Activated naive CD8-positive, alpha-beta T cell treated with anti-CD3 and anti-CD28 coated beads, Interleukin-2, amount 10 ng/mL, durations not matched to agents 7 days and 5 days (primary cell): Measurements from ENCODE around the gene TMEFF2. TPM values are rescaled to one million over a fixed set of nuclear protein-coding genes. Genes with fewer than 3 reads are reported as not detected.
"Not testable (repeated sequence)": the region's sequence is repeated elsewhere in the genome, so short reads cannot be mapped to it uniquely, and the experiment has no call there.

ENCODE experiments used
- ATAC-seq: fragments of 150-1000 bp; cut with Tn5 transposase; one replicate; pipeline ENCODE4 v1.10.0; 2021; ENCODE audit warnings: low read depth, moderate library complexity
- POLR2A ChIA-PET: fragments of 350-600 bp; sonication (Branson Sonifier 250); formaldehyde crosslinking; loops from one replicate; lab custom pipeline; 2021; ENCODE audit warnings: antibody characterized with exemption; lab: Charles Lee
- DNase-seq: peaks from one replicate; pipeline ENCODE4 v3.0.0; 2021
- H3K27ac Mint-ChIP-seq: one replicate; pipeline ENCODE4 v1.8.0; 2022; ENCODE audit warnings: mild to moderate bottlenecking, mixed read lengths
- H3K27me3 Mint-ChIP-seq: one replicate; pipeline ENCODE4 v1.8.0; 2022; ENCODE audit warnings: mild to moderate bottlenecking, moderate library complexity, mixed read lengths
- H3K36me3 Mint-ChIP-seq: one replicate; pipeline ENCODE4 v1.8.0; 2021; ENCODE audit warnings: mild to moderate bottlenecking, mixed read lengths
- H3K4me1 Mint-ChIP-seq: one replicate; pipeline ENCODE4 v1.8.0; 2021; ENCODE audit warnings: mixed read lengths
- H3K4me3 Mint-ChIP-seq: one replicate; pipeline ENCODE4 v1.8.0; 2022; ENCODE audit warnings: mild to moderate bottlenecking, moderate library complexity, mixed read lengths
- H3K9me3 Mint-ChIP-seq: one replicate; pipeline ENCODE4 v1.8.0; 2021; ENCODE audit warnings: mixed read lengths
- total RNA-seq, 2 experiments: library from RNA; stranded (reverse); gene quantifications; one replicate each; pipeline ENCODE4 v1.2.3, GENCODE V29; 2021

Gene TMEFF2
- total RNA-seq, 2 experiments from 2014 or later, result not detected

- DNase-seq (no peak), ATAC-seq (no peak)
- POLR2A ChIA-PET, result no interaction called here
- no peaks in the 10 kb centered on the region for H3K36me3 Mint-ChIP-seq
- peaks cover 13% of the 10 kb centered on the region for H3K27me3 Mint-ChIP-seq
- no peak overlapping the region for H3K4me3 Mint-ChIP-seq
- no peaks in the 10 kb centered on the region for H3K4me1 Mint-ChIP-seq
- no peaks in the 10 kb centered on the region for H3K9me3 Mint-ChIP-seq
- no peak overlapping the region for H3K27ac Mint-ChIP-seq
These were observed 267.3 kb downstream of the TMEFF2 start for GRCh38 chr2:191927319-191927867.

DNA sequence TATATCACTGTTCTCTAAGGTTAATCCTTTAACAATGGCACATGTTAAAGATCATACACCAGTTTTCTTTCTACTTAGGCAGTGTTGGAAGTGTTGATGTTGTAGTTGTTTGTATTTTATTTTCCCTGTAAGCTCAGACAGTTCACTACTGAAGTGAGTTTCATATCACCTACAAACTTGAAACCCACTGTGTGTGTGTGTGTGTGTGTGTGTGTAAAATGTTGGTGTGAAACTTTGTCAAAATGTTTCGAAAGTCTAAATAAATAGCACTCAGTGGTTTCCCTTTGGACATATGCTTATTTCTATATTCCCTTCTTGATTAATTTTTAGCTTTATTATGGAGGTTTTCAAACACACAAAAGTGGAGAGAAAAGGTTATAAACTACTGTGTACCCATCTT is 268.1 kb downstream of the TMEFF2 start:
- DNase-seq, result no peak
- H3K9me3 Mint-ChIP-seq, result no peaks in the 10 kb centered on the region
- H3K27me3 Mint-ChIP-seq, result peaks cover 13% of the 10 kb centered on the region
- POLR2A ChIA-PET, result no interaction called here
- no peaks in the 10 kb centered on the region for H3K4me1 Mint-ChIP-seq
- no peak for ATAC-seq
- H3K27ac Mint-ChIP-seq, result no peak overlapping the region
- H3K4me3 Mint-ChIP-seq, result no peak overlapping the region
- H3K36me3 Mint-ChIP-seq, result no peaks in the 10 kb centered on the region

DNA sequence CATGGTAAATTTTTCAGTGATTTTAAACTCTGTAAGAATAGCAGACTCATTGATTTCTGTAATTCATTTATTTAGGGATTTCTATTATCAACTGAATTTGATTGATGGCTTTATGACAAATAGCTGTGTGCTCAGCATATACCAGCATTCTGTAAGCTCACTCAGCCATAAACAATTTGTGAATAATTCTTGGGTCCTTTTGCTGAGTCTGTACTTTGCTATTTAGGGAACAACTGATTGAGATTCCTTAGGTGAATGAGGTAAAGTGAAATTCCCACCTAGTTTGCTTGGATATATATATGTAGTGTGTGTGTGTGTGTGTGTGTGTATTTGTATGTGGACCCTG is 271.1 kb downstream of the TMEFF2 start:
- no peak overlapping the region for H3K4me3 Mint-ChIP-seq
- H3K9me3 Mint-ChIP-seq, result no peaks in the 10 kb centered on the region
- no peaks in the 10 kb centered on the region for H3K36me3 Mint-ChIP-seq
- DNase-seq (no peak), ATAC-seq (no peak)
- POLR2A ChIA-PET, result no interaction called here
- no peaks in the 10 kb centered on the region for H3K4me1 Mint-ChIP-seq
- peaks cover 13% of the 10 kb centered on the region for H3K27me3 Mint-ChIP-seq
- no peak overlapping the region for H3K27ac Mint-ChIP-seq

DNA sequence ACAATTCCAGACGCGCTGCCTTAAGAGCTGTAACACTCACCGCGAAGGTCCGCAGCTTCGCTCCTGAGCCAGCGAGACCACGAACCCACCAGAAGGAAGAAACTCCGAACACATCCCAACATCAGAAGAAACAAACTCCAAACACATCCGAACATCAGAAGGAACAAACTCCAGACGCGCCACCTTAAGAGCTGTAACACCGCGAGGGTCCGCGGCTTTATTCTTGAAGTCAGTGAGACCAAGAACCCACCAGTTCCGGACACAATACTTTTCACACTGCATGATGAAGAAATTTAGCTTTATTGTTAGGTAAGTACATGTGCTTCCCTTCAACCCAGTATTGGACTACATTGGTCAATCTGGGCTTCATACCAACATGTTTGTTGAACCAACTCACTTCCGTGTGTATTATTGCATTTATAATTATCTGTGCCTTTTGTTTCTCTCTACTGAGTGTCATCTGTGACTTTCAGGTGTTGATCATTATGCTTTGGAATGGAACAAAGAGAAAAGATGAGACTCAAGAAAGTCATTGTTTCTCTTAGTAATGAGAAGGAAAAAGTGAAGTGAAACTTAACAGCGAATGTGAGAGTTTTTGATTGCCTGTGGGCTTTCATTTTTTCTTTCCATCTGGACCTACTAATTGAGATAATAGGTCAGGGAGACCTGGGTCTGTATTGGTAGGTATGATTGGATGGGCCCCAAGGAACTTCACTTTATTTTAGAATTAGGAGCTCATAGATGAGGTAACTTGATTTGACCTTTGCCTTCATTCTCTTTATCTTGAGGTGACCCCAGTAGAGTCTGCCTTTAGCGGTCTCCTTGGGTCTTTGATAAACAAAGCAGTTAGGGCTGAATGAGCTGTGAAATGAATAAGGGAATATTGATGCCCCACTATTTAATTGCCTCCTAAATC is 271.7 kb downstream of the TMEFF2 start:
- H3K4me1 Mint-ChIP-seq, result no peaks in the 10 kb centered on the region
- no peaks in the 10 kb centered on the region for H3K9me3 Mint-ChIP-seq
- peaks cover 13% of the 10 kb centered on the region for H3K27me3 Mint-ChIP-seq
- DNase-seq (no peak), ATAC-seq (no peak)
- POLR2A ChIA-PET, result no interaction called here
- H3K36me3 Mint-ChIP-seq, result no peaks in the 10 kb centered on the region
- H3K27ac Mint-ChIP-seq, result no peak overlapping the region
- no peak overlapping the region for H3K4me3 Mint-ChIP-seq

GRCh38 chr2:191921650-191922049 is 273.1 kb downstream of the TMEFF2 start:
- POLR2A ChIA-PET, H3K9me3 Mint-ChIP-seq, ATAC-seq: not testable (repeated sequence)

GRCh38 chr2:191920502-191920901 is 274.2 kb downstream of the TMEFF2 start:
- POLR2A ChIA-PET, result no interaction called here

More at GRCh38 chr2:191921650-191922049, 273.1 kb downstream of the TMEFF2 start:
- H3K27ac Mint-ChIP-seq, H3K4me1 Mint-ChIP-seq, H3K36me3 Mint-ChIP-seq, H3K27me3 Mint-ChIP-seq, DNase-seq, H3K4me3 Mint-ChIP-seq: not testable (repeated sequence)

GRCh38 chr2:191917967-191918651 is 276.6 kb downstream of the TMEFF2 start:
- H3K27me3 Mint-ChIP-seq, result peaks cover 4% of the 10 kb centered on the region
- H3K9me3 Mint-ChIP-seq, result no peaks in the 10 kb centered on the region
- H3K27ac Mint-ChIP-seq, result no peak overlapping the region
- POLR2A ChIA-PET, result no interaction called here
- DNase-seq, result no peak
- H3K4me1 Mint-ChIP-seq, result no peaks in the 10 kb centered on the region
- no peaks in the 10 kb centered on the region for H3K36me3 Mint-ChIP-seq
- ATAC-seq, result no peak
- no peak overlapping the region for H3K4me3 Mint-ChIP-seq

More at GRCh38 chr2:191920502-191920901, 274.2 kb downstream of the TMEFF2 start:
- Mint-ChIP-seq H3K4me1 (no peaks in the 10 kb centered on the region), H3K27me3 (peaks cover 7% of the 10 kb centered on the region), H3K27ac (no peak overlapping the region), H3K4me3 (no peak overlapping the region), H3K9me3 (no peaks in the 10 kb centered on the region), H3K36me3 (no peaks in the 10 kb centered on the region)
- ATAC-seq (no peak), DNase-seq (no peak)

DNA sequence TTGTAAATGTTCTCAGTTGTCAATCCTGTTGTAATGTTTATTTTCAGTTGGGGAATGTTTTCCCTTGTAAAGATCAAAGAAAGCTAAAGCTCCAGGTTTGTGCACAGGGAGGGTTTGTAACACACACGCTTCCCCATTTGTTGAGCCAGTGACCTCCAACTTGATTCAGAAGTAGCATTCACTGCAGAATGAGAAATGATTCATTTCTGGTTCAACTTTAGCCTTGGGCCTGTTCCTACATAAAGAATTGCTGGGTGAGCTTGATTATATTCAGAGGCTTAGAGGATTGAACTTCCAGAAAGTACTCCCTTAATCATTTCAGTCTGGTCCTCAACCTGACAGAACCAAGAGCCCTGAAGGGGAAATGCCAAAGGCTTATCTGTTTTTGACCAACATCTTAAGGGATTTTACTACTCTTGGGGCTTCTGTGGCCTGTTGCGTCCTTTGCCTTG is 277.3 kb downstream of the TMEFF2 start:
- Mint-ChIP-seq H3K27me3 (peaks cover 3% of the 10 kb centered on the region), H3K4me1 (no peaks in the 10 kb centered on the region), H3K4me3 (no peak overlapping the region), H3K36me3 (no peaks in the 10 kb centered on the region), H3K27ac (no peak overlapping the region), H3K9me3 (no peaks in the 10 kb centered on the region)
- ATAC-seq, result no peak
- POLR2A ChIA-PET, result no interaction called here
- no peak for DNase-seq

DNA sequence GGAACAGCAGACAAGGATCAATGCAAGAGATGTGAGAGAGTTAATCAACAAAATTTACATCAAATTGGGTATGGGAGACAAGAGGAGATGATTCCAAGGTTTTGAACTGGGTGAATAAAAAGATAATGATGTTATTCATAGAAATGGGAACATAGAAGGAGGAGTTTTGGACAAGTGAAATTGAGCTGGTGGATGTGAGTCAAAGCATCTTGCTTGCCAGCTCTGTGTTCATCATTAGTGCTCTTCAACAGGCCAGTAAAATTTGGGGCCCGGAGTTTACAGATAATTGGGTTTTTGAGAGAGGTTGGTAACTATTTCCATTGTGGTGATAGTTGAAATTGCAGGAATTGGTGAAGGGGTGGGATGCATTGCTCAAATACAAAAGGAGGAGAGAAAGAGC is 277.9 kb downstream of the TMEFF2 start:
- DNase-seq (no peak), ATAC-seq (no peak)
- H3K27me3 Mint-ChIP-seq, result peaks cover 3% of the 10 kb centered on the region
- no peaks in the 10 kb centered on the region for H3K4me1 Mint-ChIP-seq
- no peak overlapping the region for H3K27ac Mint-ChIP-seq
- no peak overlapping the region for H3K4me3 Mint-ChIP-seq
- no peaks in the 10 kb centered on the region for H3K36me3 Mint-ChIP-seq
- POLR2A ChIA-PET, result no interaction called here
- H3K9me3 Mint-ChIP-seq, result no peaks in the 10 kb centered on the region

DNA sequence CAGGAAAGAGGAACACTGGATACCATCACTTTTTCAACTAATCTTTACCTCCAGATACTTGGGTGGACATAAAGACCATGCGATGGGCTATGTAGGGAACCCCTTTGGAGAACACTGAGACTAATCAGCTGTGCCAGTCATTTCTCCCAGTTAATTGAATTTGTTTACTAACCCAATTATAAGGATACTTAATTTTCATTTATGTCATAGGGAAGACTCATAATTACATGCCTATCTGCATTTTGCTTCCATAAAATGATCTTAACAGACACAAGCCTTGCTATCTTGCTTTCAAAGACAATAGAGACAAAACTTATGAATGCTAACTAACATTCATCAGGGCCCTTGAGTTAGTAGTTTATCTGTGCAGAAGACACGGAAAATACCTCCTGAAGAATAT is 279.0 kb downstream of the TMEFF2 start:
- Mint-ChIP-seq H3K9me3 (no peaks in the 10 kb centered on the region), H3K4me1 (no peaks in the 10 kb centered on the region), H3K27me3 (peaks cover 3% of the 10 kb centered on the region), H3K27ac (no peak overlapping the region), H3K36me3 (no peaks in the 10 kb centered on the region), H3K4me3 (no peak overlapping the region)
- POLR2A ChIA-PET, result no interaction called here
- ATAC-seq (no peak), DNase-seq (no peak)

GRCh38 chr2:191913796-191914195 is 280.9 kb downstream of the TMEFF2 start:
- H3K36me3 Mint-ChIP-seq, result no peaks in the 10 kb centered on the region
- H3K27ac Mint-ChIP-seq, result no peak overlapping the region
- H3K4me3 Mint-ChIP-seq, result no peak overlapping the region
- POLR2A ChIA-PET, result interaction anchor here (0.6 kb wide), 1 partner anchor 348 kb away, joined by 3 read pairs; no protein-coding TSS in a partner anchor
- no peaks in the 10 kb centered on the region for H3K4me1 Mint-ChIP-seq
- no peaks in the 10 kb centered on the region for H3K9me3 Mint-ChIP-seq
- H3K27me3 Mint-ChIP-seq, result peaks cover 5% of the 10 kb centered on the region
- DNase-seq (no peak), ATAC-seq (no peak)

GRCh38 chr2:191912764-191913163 is 282.0 kb downstream of the TMEFF2 start:
- POLR2A ChIA-PET, result no interaction called here
- no peak for ATAC-seq
- Mint-ChIP-seq H3K4me1 (no peaks in the 10 kb centered on the region), H3K27me3 (peaks cover 5% of the 10 kb centered on the region), H3K4me3 (no peak overlapping the region), H3K36me3 (no peaks in the 10 kb centered on the region), H3K27ac (no peak overlapping the region), H3K9me3 (no peaks in the 10 kb centered on the region)
- DNase-seq, result no peak

GRCh38 chr2:191910518-191910917 is 284.2 kb downstream of the TMEFF2 start:
- no peak overlapping the region for H3K27ac Mint-ChIP-seq
- no peaks in the 10 kb centered on the region for H3K36me3 Mint-ChIP-seq
- H3K4me3 Mint-ChIP-seq, result no peak overlapping the region
- no peaks in the 10 kb centered on the region for H3K9me3 Mint-ChIP-seq
- H3K27me3 Mint-ChIP-seq, result peaks cover 4% of the 10 kb centered on the region
- POLR2A ChIA-PET, result no interaction called here
- ATAC-seq (no peak), DNase-seq (no peak)
- no peaks in the 10 kb centered on the region for H3K4me1 Mint-ChIP-seq
